ENCODE measurements around the gene PARVA.

PARVA gene

DNA sequence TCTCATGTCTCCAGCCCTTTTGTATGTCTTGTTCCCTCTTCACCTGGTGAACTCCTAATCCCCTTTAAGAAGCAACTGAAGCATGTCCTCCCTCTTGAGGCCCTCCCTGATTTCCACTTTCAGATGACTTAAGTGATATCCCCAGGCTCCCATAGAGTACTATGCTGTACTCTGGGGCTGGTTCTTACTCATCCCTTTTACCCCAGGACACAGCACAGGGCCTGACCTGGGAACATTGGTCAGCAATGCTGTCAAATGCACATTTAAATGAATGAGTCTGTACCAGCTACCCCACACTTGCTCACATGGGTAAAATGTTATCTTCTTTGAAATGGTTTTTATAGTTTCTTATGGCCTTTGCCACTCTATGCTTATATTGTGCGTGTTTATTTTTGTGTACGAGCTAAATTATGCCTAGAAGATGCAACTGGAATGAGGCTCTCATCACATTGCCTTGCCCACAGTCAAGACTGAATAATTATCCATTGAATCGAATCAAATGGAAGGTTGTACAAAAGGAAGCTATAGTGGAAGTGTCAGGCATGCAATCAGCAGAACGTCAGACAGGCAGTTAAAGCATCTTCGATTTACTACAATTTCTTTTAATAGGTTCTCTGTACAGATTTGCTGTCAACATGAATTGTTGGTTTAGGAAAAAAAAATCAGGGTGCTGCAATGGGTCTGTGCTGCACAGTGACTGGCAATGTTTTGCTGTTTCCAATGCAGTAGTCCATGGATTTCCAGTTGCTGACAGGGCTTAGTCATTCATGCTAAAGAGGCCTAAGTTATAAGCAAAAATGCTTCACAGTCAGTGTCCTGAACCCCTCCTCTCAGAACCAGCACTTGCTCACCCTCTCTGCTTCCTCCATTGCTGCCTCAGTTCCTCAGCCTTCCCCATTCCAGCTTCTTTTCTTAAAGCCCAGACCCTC, 79.5 kb downstream of the PARVA start:
- FAIRE-seq (no peak), DNase-seq (ENCODE audit: low spot score) (no peak)

DNA sequence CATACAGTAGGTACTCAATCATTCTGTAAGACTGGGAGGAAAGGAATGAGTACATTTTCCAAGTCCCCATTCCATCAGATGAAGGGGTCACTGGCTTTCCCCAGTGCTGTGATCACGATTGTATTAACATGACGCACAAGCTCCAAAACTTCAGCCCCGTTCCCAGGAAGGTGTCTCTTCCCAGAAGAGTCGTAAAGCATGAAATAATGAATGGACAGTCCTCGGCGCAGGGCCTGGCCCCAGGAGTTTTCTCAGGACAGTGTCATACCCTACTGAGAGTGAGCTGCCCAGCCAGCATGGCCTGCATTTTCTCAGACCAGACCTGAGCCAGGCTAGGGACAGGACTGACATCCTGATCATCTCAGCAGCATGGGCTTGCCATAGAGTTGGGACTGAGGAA, 80.7 kb downstream of the PARVA start:
- no peak for FAIRE-seq
- DNase-seq (ENCODE audit: low spot score): no peak

DNA sequence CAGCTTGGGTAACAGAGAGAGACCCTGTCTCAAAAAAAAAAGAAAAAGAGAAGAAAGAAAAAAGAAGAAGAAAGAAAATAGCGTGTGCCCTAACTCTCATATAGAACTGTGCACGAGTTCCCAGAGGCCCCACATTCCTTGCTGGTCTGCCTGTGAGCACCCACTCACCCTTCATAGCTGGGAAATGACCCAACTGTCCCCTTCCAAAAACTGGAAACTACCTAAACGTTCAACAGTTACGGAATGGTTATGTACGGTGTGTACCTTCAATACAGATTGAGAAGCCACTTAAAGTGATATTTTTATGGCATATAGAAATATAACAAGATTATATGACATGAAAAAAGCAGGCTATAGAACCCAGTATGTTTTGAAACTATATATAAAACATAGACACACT, 82.0 kb downstream of the PARVA start:
- FAIRE-seq (no peak), DNase-seq (ENCODE audit: low spot score) (no peak)

DNA sequence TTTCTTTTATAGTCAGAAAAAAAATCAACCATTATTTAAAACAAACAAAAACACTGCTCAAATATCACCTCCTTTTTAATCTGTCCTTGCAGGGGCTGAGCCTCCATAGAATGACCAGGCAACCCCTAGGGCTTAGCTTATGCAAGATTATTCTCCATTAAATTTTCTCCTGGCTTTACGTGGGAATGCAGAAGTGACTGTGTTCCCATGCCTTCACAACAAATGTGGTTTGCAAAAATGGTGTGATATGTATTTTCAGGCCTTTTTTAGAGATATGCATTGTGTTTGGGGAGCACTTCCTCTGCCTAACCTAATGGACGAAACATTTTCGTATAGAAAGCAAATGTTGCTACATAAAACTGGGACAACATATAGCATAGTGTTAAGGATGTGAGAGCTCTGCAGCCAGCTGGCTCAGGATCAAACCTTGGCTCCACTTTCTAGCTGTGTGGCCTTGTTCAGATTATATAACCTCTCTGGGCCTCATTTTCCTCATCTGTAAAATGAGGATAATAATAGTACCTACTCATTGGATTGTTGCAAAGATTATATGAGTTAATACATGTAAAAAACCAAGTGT, 82.6 kb downstream of the PARVA start:
- DNase-seq (ENCODE audit: low spot score): no peak
- no peak for FAIRE-seq

GRCh38 chr11:12460466-12460865, 83.1 kb downstream of the PARVA start:
- DNase-seq (ENCODE audit: low spot score) (no peak), FAIRE-seq (no peak)

- FAIRE-seq (no peak), DNase-seq (ENCODE audit: low spot score) (no peak)
Measured at GRCh38 chr11:12461516-12461915, 84.1 kb downstream of the PARVA start.

DNA sequence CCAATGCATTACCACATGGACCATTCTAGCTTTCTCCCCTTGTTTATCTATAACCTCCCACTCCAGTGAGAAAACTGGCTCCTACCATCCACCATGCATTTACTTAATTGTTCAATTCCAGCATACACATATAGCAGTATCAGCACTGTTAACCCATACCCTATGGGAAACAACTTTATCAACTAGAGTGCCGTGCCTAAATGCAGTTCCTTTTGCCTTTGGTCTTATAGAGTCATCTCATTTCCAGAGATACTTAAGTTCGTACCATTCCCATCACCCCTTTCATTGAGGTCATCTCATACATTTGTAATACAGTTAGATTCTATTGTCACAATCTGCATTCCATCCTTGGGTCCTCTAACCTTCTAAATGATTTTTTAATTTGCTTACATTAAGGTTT, 86.9 kb downstream of the PARVA start:
- DNase-seq (ENCODE audit: low spot score) (no peak), FAIRE-seq (no peak)

DNA sequence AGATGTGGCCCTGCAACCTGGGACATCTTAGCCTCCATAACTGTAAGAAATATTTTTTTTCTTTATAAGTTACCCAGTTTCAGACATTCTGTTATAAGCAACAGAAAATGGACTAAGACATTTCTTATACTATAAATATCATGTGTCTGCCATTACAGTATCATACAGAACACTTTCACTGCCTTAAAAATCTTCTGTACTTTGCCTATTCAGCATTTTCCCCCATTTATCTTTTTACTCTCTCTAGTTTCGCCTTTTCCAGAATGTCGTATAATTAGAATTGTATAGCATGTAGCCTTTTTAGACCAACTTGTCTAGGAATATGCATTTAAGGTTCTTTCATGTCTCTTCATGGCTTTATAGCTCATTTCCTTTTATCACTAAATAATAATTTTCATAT, 88.0 kb downstream of the PARVA start:
- DNase-seq (ENCODE audit: low spot score) (no peak), FAIRE-seq (no peak)

- no peak for FAIRE-seq
- no peak for DNase-seq (ENCODE audit: low spot score)
Measured at GRCh38 chr11:12467610-12468009, 90.2 kb downstream of the PARVA start.

DNA sequence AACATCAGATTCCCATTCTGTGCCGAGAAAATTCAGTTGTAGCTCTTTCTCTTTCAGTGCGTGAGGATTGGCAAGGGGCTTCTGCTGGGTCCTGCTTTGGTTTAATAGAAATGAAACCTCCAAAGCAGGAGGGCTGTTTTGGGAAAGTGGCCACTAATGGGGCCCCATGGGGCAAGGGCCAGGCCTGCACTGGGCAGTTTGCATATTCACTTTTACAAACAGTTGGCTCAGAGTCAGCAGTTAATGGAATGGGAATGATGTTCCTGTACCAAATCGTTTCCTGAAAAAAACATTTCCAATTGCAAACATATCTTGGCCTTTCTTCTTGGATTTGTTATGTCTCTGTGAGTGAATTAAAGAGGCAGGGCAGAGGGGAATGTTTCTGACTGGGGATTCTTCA, 92.1 kb downstream of the PARVA start:
- FAIRE-seq (no peak), DNase-seq (ENCODE audit: low spot score) (no peak)

GRCh38 chr11:12470236-12470635, 92.9 kb downstream of the PARVA start:
- FAIRE-seq: no peak
- DNase-seq (ENCODE audit: low spot score): no peak

- FAIRE-seq (no peak), DNase-seq (ENCODE audit: low spot score) (no peak)
Measured at GRCh38 chr11:12472401-12473005, 95.1 kb downstream of the PARVA start.

DNA sequence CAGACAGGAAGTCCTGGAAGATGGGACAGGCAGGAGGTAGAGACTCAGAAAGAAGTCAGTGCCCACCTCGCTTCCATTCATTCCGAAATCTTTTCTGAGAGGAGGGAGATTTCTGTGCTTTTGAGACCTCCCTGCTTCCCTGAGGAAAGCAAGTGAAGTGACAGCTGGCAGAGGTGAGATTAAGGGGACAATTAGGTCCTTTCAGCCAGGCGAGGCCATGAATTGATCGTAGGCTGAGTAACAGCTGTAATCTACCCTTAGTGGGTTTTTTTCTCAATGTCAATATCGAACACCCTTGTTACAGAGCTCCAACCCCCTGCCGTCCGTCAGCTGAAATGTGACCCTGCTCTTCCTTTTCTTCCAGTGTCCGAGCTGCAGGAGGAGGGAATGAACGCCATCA, 96.0 kb downstream of the PARVA start:
- FAIRE-seq (no peak), DNase-seq (ENCODE audit: low spot score) (no peak)

- FAIRE-seq (no peak), DNase-seq (ENCODE audit: low spot score) (no peak)
Measured at GRCh38 chr11:12474871-12475270, 97.5 kb downstream of the PARVA start.

DNA sequence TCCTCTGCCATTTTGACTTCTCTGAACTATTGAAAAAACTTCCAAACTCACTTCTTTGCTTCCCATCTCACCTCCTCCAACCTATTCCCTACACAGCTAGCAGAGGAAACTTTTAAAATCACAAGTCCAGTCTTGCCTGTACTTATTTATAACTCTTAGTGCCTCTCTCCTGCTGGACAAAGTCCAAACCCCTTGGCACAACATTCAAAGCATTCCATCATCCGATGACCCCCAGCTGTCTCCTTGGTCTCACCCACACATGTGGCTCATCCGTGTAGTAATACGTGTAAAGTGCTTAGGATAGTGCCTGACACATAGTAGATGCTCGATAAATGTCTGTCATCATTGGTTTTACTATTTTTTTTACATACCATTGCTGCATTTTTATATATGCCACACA, 101.4 kb downstream of the PARVA start:
- FAIRE-seq: no peak

DNA sequence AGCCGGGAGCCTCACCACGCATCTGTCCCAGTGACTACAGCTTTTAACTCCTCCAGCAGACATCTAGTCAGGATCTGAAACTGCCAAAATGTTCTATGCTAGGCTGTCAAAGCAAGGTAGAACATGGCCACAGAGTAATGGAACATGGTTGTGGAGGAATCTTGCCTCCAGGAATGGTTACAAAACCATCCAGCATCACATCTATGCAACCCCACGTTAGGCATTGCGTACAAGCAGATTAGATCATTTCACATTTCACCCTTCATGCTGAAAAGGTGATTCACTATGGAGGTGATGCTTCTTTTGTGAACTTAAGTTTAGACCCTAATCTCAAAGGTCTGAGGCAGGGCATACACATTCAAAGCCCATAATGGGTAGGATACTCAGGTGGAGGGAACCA, 103.0 kb downstream of the PARVA start:
- FAIRE-seq (no peak), DNase-seq (ENCODE audit: low spot score) (no peak)

More for the DNA sequence above, 101.4 kb downstream of the PARVA start:
- peak; percentile 33 for DNase-seq (ENCODE audit: low spot score)

- FAIRE-seq (no peak), DNase-seq (ENCODE audit: low spot score) (no peak)
Measured at GRCh38 chr11:12482839-12483238, 105.5 kb downstream of the PARVA start.

- DNase-seq (ENCODE audit: low spot score): no peak
- no peak for FAIRE-seq
Measured at GRCh38 chr11:12483604-12484003, 106.2 kb downstream of the PARVA start.

- DNase-seq (ENCODE audit: low spot score): no peak
- no peak for FAIRE-seq
Measured at GRCh38 chr11:12485328-12485727, 108.0 kb downstream of the PARVA start.

GRCh38 chr11:12489246-12489772, 111.9 kb downstream of the PARVA start:
- no peak for FAIRE-seq

DNA sequence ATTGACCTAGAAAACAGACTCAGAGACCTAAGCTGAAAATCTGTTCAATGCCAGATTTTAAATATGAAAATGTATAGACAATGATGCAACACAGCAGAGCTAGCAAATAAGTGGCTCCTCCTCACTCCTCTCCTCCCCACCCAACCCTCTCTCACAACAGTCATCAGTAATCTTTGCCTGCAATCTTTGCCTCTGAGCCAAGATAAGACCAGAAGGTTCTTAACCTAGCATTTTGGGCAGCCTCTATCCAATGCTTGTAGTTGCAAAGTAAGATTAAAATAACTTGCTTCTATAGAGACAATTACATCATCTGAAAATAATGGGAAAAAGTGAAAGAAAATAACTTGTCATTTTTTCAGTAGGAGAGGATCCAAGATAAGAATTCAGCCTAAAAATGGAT, 117.3 kb downstream of the PARVA start:
- no peak for DNase-seq (ENCODE audit: low spot score)
- no peak for FAIRE-seq

More at GRCh38 chr11:12489246-12489772, 111.9 kb downstream of the PARVA start:
- no peak for DNase-seq (ENCODE audit: low spot score)

Measured in urothelium cell line (cell line).